OCI-LY1 (cell line): ENCODE data around the gene BRICD5.

Experiments
- H2AFZ ChIP-seq: fragments of 200-600 bp; sonication (generic), shearing (Covaris generic); 2 replicates; pipeline ENCODE4 v1.6.0; 2014; ENCODE audit warnings: antibody characterized with exemption, mild to moderate bottlenecking, low read length
- H3F3A ChIP-seq: fragments of 200-600 bp; sonication (generic), shearing (Covaris generic); 2 replicates; pipeline ENCODE4 v1.6.0; 2014; ENCODE audit warnings: mild to moderate bottlenecking, antibody characterized with exemption, low read length, moderate library complexity; ENCODE audit not compliant: insufficient read depth
- H3K27ac ChIP-seq: fragments of 200-600 bp; sonication (generic); 2 replicates; pipeline ENCODE4 v1.5.1; 2014; ENCODE audit warnings: low read length, mixed run types, mild to moderate bottlenecking, low read depth; ENCODE audit not compliant: poor library complexity, severe bottlenecking
- H3K27me3 ChIP-seq: fragments of 200-600 bp; sonication (generic); 2 replicates; pipeline ENCODE4 v1.6.0; 2014; ENCODE audit warnings: antibody characterized with exemption, mild to moderate bottlenecking, low read length, moderate library complexity; ENCODE audit not compliant: insufficient read depth
- H3K36me3 ChIP-seq: fragments of 200-600 bp; sonication (generic); 2 replicates; pipeline ENCODE4 v1.6.1; 2014; ENCODE audit warnings: mild to moderate bottlenecking, antibody characterized with exemption, low read length, moderate library complexity, mixed read lengths; ENCODE audit not compliant: insufficient read depth
- H3K4me1 ChIP-seq: fragments of 200-600 bp; sonication (generic); 2 replicates; pipeline ENCODE4 v1.5.1; 2014; ENCODE audit warnings: mild to moderate bottlenecking, low read length, moderate library complexity; ENCODE audit not compliant: insufficient read depth, severe bottlenecking
- H3K4me2 ChIP-seq: fragments of 200-600 bp; sonication (generic), shearing (Covaris generic); 2 replicates; pipeline ENCODE4 v1.6.1; 2014; ENCODE audit warnings: low read length
- H3K4me3 ChIP-seq: fragments of 200-600 bp; sonication (generic); 2 replicates; pipeline ENCODE4 v1.5.1; 2014; ENCODE audit warnings: low read length, low read depth, mild to moderate bottlenecking, mixed read lengths; ENCODE audit not compliant: poor library complexity, severe bottlenecking
- H3K79me2 ChIP-seq: fragments of 200-600 bp; shearing (Covaris generic); 2 replicates; pipeline ENCODE4 v1.6.1; 2016; ENCODE audit warnings: mixed run types, low read length, mixed read lengths; ENCODE audit not compliant: insufficient read depth
- H3K9ac ChIP-seq: fragments of 200-600 bp; sonication (generic), shearing (Covaris generic); 2 replicates; pipeline ENCODE4 v1.6.1; 2014; ENCODE audit warnings: mild to moderate bottlenecking, low read length, mixed read lengths
- H3K9me2 ChIP-seq: fragments of 200-600 bp; sonication (generic), shearing (Covaris generic); 2 replicates; pipeline ENCODE4 v1.6.1; 2014; ENCODE audit warnings: low read depth, mild to moderate bottlenecking, low read length, mixed read lengths
- H3K9me3 ChIP-seq: fragments of 200-600 bp; shearing (Covaris generic); 2 replicates; pipeline ENCODE4 v1.6.1; 2014; ENCODE audit warnings: low read length, mixed read lengths
- H4K20me1 ChIP-seq: fragments of 200-600 bp; sonication (generic), shearing (Covaris generic); 2 replicates; pipeline ENCODE4 v1.6.0; 2016; ENCODE audit warnings: mild to moderate bottlenecking, low read length; ENCODE audit not compliant: insufficient read depth
- CTCF ChIP-seq: fragments of 200-600 bp; sonication (generic), shearing (Covaris generic); IDR thresholded peaks from 2 replicates; pipeline ENCODE4 v1.5.1; 2017; ENCODE audit warnings: mild to moderate bottlenecking, antibody characterized with exemption, low read length, moderate library complexity, mixed read lengths
- EZH2 ChIP-seq: fragments of 200-600 bp; sonication (generic), shearing (Covaris generic); IDR thresholded peaks from 2 replicates; pipeline ENCODE4 v1.8.0; 2017; ENCODE audit warnings: borderline replicate concordance, mixed run types, mild to moderate bottlenecking, antibody characterized with exemption, low read length, moderate library complexity, mixed read lengths

BRICD5 gene

GRCh38 chr16:2166263-2167067 is 44.2 kb downstream of the BRICD5 start:
- H4K20me1 ChIP-seq: no peaks in the 10 kb centered on the region
- no peak for TF ChIP-seq EZH2
- TF ChIP-seq CTCF: no peak

DNA sequence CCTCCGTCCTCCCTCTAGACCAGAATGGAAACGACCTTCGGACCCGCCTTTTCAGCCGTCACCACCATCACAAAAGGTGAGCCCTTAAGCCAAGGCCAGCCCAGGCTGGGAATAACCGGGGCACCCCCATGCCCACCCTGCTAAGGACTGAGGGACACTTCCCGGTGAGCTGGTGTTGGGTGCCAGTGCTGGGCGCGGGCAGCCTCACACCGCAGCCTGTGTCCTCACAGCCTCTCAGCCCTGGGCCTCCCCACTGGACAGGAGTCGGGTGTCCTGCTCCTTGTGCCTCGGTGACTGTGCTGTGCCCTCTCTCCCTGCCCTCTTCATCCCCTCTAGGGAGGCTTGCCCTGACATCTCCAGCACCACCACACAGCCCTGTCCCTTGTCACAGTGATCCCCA is 44.8 kb downstream of the BRICD5 start:
- peaks cover 5% of the 10 kb centered on the region for H3K4me1 ChIP-seq
- no peaks in the 10 kb centered on the region for H3K27me3 ChIP-seq
- H3K27ac ChIP-seq: no peak overlapping the region
- no peaks in the 10 kb centered on the region for H3K79me2 ChIP-seq
- no peaks in the 10 kb centered on the region for H3F3A ChIP-seq
- TF ChIP-seq EZH2 (no peak), CTCF (no peak)
- H2AFZ ChIP-seq: no peak overlapping the region
- no peaks in the 10 kb centered on the region for H4K20me1 ChIP-seq
- no peak overlapping the region for H3K4me3 ChIP-seq
- no peaks in the 10 kb centered on the region for H3K9me3 ChIP-seq
- H3K9ac ChIP-seq: no peak overlapping the region
- no peak overlapping the region for H3K4me2 ChIP-seq
- H3K9me2 ChIP-seq: no peaks in the 10 kb centered on the region
- H3K36me3 ChIP-seq: peaks cover 37% of the 10 kb centered on the region

More at GRCh38 chr16:2166263-2167067, 44.2 kb downstream of the BRICD5 start:
- Histone ChIP-seq H3K9ac (no peak overlapping the region), H3K9me3 (no peaks in the 10 kb centered on the region), H3K27me3 (no peaks in the 10 kb centered on the region), H3K4me3 (no peak overlapping the region), H3K79me2 (no peaks in the 10 kb centered on the region), H3K27ac (no peak overlapping the region), H3K36me3 (peaks cover 37% of the 10 kb centered on the region), H3F3A (no peaks in the 10 kb centered on the region), H3K4me2 (no peak overlapping the region), H3K9me2 (no peaks in the 10 kb centered on the region), H3K4me1 (no peaks in the 10 kb centered on the region), H2AFZ (no peak overlapping the region)

DNA sequence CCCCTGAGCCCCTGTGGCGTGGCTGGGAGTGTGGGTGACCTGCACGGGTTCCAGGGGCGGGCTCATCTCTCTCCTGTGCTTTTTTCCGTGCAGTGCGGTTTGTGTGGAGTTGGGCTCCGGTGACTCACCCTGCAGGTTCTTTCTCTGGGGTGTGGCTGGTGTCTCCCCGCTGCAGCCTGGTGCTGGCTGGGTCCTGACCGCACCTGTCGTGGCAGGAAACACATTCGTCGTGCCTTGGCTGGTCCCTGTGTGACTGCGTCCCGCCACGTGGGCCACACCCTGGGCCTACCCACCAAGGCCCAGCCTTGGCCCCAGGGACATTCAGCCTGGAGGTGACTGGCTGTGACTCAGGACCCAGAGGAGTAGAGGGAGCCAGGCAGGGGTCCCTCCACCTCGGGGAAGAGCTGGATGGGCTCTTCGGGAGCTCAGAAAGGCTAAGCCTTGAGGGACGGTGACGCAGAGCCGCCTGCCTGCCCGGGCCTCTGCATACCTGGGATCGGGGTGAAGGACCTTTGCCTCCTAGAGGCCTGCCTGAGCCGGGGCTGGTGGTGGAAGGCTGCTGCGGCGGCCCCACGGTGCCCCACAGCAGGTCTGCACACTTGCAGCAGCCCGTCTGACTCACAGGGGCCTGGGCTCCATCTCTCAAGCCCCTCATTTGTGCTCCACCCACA is 47.3 kb downstream of the BRICD5 start:
- no peaks in the 10 kb centered on the region for H3K9me2 ChIP-seq
- H3K36me3 ChIP-seq: peaks cover 37% of the 10 kb centered on the region
- H3K79me2 ChIP-seq: no peaks in the 10 kb centered on the region
- no peaks in the 10 kb centered on the region for H3K9me3 ChIP-seq
- no peak overlapping the region for H3K9ac ChIP-seq
- H4K20me1 ChIP-seq: no peaks in the 10 kb centered on the region
- no peak for TF ChIP-seq CTCF
- TF ChIP-seq EZH2: no peak
- H3K27ac ChIP-seq: no peak overlapping the region
- no peak overlapping the region for H3K4me2 ChIP-seq
- H3F3A ChIP-seq: no peaks in the 10 kb centered on the region
- H3K27me3 ChIP-seq: no peaks in the 10 kb centered on the region
- no peak overlapping the region for H3K4me3 ChIP-seq
- no peak overlapping the region for H2AFZ ChIP-seq
- peaks cover 29% of the 10 kb centered on the region for H3K4me1 ChIP-seq
